Hypothalamus (tissue), 51 donors: ENCODE data around the gene GMDS.

ENCODE experiments used
- DNase-seq, 51 donors: peaks; one replicate each; lab custom pipeline; 2025; lab: John Stamatoyannopoulos, UW

GMDS gene

GRCh38 chr6:1627827-1628560 is 617.4 kb downstream of the GMDS start:
- no peak for DNase-seq

GRCh38 chr6:1626481-1626880 is 618.9 kb downstream of the GMDS start:
- no peak for DNase-seq

DNA sequence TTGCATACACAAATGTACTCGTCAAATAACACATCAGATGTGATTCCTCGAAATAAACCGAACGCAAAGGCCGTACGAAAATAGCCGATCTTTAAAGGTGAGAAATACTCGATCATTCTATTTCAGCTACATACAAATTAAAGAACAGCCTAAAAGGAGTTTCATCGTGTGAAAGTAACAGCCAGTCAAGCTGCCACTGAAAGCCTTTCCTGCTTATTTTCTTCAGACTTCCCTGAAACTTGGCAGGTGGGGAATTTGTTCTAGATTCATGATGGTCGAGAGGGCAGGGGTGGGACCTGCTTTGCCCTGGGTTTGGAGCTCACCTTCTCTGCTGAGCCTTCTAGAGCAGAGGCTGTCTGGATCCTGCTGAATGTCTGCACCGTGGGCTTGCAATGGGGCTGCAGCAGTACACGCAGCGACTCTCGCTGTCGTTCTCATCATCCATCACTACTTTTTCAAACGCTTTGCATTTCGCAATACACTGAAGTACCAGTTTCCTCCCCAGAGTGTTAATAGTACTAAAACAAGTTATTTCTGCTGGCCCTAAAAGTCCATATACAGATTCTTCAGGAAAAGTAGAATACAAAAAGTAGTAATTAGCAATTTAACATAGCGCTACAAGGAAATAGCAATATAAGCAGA is 619.5 kb downstream of the GMDS start:
- no peak for DNase-seq

DNA sequence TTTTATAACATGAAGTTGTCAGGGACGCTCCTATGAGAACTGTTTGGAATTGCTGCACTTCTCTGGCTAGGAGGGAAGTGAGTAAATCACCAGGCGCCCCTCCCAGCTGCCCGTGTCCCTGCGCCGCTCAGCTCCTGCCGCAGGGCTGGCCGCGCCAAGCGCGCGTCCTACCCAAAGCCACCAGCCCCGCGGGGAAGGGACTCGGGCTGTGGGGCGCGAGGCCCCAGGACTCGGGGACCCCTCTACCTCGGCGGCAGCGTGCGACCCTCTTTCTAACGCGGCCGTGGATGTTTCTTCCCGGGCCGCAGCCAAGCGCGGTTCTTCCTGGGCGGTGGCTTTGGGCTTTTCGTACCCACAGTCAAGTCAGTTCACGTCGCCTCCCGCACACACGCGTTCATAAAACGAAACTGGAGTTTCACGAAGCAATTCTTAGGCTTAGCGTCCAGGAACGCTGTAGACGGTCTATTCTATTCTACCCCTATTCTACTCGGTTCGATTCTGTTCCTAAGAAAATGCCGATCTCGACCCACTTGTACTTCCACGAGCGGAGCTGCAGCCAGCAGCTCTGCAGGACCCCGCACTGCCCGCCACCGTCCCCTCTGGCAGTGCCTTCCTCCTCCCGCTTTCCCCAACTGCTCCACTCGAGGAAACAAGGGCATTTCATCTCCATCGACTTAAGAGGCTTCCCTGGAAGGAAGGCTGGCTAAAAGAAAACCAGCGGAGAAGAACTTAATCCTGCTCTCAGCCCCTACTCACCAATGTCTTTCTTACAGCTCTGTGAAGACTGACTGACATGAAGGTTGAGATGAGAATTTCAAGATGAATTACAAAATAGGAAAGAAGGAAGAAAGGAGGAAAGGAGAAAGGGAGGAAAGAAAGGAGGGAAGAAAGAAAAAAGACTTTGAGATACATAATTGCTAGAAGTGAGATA is 620.3 kb downstream of the GMDS start:
- DNase-seq: no peak

DNA sequence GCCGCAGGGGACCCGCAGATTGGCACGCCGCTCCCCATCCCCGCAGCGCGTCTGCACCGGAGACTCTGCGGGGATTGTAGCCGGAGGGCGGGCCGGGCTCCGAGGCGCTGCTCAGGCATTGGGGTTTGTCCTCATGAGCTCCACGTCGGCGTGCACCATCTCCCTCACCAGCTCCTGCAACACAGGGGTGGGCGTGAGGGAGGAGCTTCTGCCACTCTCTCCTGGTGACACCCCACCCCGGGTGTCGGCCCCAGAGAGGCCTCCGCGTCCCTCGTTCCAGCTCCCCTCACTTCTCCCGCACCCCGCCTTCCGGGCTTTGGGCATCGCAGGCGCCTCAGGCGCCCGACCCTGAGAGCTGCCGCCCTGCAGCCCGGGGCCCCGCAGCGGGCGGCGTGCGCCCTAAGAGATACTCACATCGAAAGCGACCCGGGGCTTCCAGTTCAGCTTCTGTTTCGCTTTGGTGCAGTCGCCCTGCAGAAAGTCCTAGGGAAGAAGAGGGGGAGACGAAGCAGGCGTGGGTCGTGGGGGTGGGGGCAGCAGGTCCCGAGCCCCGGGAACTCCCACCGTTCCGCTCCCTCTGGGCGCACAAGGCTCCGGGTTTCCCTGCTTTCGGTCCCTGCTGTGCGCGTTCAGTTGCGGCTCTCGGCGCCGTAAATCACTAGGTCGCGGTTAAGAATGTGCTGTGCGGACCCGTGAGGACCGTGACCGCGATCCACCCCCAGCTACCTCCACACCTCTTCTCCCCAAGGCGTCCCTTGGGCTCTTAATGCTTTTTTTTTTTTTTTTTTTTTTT is 621.2 kb downstream of the GMDS start:
- no peak for DNase-seq

DNA sequence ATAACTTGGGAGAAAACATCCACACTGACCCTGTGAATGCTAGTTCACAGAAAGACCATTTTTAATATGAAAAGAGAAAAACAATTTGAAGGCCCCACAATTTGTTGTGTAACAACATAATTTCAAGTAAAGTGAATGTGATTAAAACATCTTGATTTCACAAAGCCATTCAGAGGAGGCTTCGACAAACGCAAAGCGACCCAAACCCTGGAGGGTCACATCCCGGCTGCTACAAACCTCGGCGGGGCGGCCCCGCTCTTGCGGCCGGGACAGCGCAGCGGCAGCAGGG is 621.7 kb downstream of the GMDS start:
- no peak for DNase-seq

DNA sequence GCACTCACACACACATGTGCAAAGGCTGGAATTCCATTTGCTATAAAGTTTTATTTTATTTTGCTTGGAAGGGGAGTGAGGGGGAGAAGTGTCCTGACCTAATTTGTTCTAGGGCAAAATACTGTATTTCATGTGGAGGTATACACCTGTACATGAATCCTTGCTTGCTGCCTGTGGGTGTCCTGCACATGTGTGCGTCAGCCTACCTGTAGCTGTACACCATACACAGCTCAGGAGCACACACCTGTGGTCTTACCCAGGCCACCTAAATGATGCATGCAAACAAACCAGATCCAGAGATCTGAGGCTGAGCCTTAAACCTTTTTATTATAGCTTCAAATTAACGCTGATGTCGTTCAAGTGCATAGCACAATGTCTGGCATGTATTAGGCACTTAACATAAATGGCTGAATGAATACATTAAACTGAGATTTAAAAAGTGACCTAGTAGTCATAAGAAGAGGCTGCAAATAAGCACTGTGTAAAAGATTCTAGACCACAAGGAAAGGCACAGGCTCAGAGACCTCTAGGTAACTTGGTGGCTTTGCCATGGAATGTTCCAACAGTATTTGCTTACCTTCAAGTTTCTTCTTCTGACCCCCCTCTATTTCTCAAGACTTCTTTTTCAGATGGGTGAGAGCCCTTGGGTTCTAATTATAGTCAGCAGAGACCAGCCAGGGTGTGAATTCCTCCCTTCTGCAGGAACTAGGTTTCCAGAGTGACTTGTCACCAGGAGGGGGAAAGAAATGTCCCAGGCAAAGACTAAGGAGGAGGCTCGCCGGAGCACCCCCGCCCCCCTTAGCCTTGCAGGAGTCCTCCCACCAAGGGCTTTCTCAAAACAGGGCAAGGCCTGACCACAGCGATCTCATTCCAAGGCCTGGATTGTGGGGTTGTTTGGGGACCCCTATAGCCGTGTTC is 622.3 kb downstream of the GMDS start:
- DNase-seq: no peak

GRCh38 chr6:1622220-1622850 is 623.1 kb downstream of the GMDS start:
- no peak for DNase-seq

- DNase-seq: no peak
Observed at GRCh38 chr6:1621070-1621701, 624.2 kb downstream of the GMDS start.

DNA sequence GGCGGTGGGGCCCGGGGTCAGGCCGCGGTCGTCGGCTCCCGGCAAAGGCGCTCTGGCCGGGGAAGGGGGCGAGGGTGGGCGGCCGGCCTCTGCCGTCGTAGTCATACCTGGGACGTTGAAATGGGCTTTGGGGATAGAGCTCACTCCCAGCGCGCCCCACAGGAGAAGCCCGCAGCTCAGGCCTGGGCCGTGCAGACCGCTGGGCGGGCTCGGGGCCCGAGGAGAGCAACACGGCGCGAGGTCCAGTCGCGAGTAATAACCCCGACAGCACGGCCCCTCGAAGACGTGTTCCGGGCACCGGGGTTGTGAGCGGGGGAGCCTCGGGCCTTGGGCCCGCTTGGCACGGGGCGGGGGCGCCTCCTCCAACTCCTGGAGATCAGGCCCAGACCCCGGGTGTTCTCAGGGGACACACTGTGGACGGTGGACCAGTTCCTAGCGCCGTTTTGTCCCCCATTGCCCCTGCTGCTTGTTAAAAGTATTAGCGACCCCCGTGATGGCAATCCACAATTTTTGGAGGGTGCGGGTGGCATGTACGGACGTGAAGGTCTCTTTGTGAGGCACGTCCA is 624.8 kb downstream of the GMDS start:
- no peak for DNase-seq

DNA sequence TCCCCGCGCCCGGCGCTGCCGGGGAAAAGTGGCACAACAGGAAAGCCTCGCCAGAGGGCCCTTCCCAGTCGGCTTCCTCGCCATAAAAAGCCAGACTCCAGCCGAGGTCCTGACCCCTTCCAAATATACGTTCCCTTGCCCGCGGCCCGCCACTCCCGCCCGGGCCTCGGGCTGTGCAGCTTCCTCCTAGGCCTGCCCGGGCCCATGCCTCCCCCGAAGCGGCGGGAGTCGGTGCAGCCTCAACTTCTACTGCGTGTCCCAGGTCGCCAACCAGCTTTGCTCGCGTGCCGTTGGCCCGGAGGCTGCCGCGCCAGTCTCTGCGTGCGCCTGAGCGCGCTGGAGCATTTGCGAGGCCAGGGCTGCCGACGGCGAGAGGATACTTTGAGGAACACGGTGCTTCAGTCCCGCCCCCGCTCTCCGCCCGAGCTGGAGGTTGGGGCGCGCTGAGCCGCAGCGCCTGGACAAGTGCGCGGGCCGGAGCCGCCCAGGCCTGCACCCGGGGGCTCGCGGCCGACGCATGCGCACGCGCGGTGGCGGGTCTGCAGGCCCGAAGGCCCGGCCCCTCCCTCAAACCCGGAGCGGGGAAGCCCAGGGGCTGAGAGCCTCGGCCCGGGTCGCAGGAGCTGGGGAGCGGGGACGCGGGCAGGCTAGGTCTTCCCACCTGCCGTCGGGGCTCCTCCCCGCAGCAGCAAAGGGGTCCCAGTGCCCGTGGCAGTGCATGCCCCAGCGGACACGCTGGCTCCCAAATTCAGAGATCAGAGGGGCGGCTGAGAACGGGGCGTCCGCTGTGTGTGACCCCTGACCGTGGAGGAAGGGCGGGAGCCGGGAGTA is 625.5 kb downstream of the GMDS start:
- no peak for DNase-seq

DNA sequence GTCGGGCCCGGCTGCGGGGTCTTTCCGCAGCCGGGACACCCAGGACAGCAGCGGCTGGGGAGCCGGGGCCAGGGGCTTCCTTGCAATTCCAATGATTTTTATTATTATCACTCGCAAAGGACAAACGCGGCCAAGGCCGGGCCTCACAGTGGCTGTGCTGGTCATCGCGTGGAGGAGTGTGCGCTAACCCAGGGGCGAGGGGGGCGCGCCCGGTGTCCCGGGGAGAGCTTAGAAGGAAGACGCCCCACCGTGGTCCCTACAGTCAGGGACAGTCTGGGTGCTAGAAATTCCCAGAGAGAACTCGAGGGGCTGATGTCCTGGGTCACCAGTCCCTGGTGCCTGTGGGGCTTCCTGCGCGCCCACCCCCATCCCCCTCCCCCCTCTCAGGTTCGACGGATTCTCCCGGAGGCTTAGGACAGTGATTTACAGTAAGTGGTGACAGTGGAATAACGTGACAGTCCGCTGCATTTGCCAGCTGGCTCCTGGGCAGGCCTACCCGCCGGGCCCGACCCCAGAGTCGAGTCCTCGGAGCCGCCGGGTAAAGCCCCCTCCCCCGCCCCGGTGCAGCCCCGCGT is 626.2 kb downstream of the GMDS start:
- no peak for DNase-seq

- DNase-seq: no peak
Observed at GRCh38 chr6:1618311-1619097, 626.9 kb downstream of the GMDS start.

- no peak for DNase-seq
Observed at GRCh38 chr6:1617466-1618310, 627.7 kb downstream of the GMDS start.

DNA sequence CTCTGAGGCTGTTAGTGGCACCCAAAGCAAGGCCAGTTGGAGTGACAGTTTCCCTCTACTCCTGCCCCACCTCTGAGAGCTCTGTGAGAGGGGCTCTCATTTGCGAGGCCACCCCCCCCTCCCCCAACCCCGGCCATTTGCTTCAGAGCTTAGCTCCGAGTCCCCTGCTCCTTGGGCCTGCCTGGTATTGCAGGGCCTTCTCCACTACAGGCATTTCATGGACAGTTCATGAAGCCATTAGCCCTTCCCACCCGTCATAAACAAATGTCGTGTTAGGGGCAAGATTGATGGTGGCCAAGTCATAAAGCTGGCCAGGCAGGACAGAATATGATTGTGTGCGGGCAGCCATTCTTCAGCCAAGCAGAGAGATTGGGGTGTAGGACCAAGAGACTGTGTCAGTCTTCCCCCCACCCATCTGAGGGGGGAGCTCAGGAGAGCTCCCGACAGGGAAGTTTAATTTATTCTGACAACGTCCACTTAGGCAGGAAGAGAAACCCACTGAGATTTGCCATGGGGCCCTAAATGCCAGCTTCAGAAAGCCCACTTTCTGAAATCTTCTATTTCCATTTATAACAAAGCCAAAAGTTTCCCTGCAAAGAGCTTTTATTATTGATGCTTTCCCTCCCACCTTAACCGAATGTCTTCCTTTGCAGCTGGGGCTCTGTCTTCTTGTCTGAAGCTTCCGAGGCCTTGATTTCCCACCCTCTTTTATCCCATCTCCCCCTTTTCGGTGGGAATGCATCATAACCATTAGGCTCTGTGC is 628.5 kb downstream of the GMDS start:
- DNase-seq: no peak
